H1 (cell line): ENCODE measurements around the gene ELP5. TPM values are rescaled to one million over a fixed set of nuclear protein-coding genes. Genes with fewer than 3 reads are reported as not detected.

Source experiments
- CTCF ChIA-PET: fragments of 300-600 bp; sonication (Branson Sonifier 250); formaldehyde crosslinking; loops from one replicate; lab custom pipeline; 2021; ENCODE audit not compliant: partially characterized antibody; lab: Charles Lee
- POLR2A ChIA-PET: fragments of 300-600 bp; sonication (Branson Sonifier 250); formaldehyde crosslinking; loops from one replicate; lab custom pipeline; 2021; ENCODE audit warnings: inconsistent platforms; ENCODE audit not compliant: partially characterized antibody; lab: Charles Lee
- DNase-seq, 2 experiments: peaks; one replicate each; pipeline versions ENCODE4 v3.0.0 to v3.0.0-alpha.2; 2010 to 2022; ENCODE audit warnings: low spot score in 2 of 2, low read depth in 1 of 2, mixed read lengths in 1 of 2
- FAIRE-seq: peaks from 2 replicates; lab custom pipeline; 2011; peaks lifted over from hg19 to GRCh38; lab: Jason Lieb, UNC
- H2AFZ ChIP-seq: 2 replicates; pipeline ENCODE4 v1.8.1; 2012; ENCODE audit warnings: low read length, inconsistent platforms
- H2AK5ac ChIP-seq: 2 replicates; pipeline ENCODE4 v1.6.1; 2013; ENCODE audit warnings: low read depth, low read length
- H2BK120ac ChIP-seq: replicated peaks from 2 replicates; pipeline ENCODE3; 2013; ENCODE audit warnings: low read depth, low read length, inconsistent platforms
- H2BK12ac ChIP-seq: 2 replicates; pipeline ENCODE4 v1.6.1; 2013; ENCODE audit warnings: low read depth, low read length
- H2BK15ac ChIP-seq: 2 replicates; pipeline ENCODE4 v1.6.1; 2013; ENCODE audit warnings: low read length
- H2BK20ac ChIP-seq: 2 replicates; pipeline ENCODE4 v1.6.1; 2013; ENCODE audit warnings: low read length
- H2BK5ac ChIP-seq: 2 replicates; pipeline ENCODE4 v1.6.1; 2013; ENCODE audit warnings: low read depth, low read length
- H3K14ac ChIP-seq: 2 replicates; pipeline ENCODE4 v1.6.1; 2013; ENCODE audit warnings: inconsistent platforms; ENCODE audit not compliant: insufficient read length
- H3K18ac ChIP-seq: 2 replicates; pipeline ENCODE4 v1.6.1; 2013; ENCODE audit warnings: low read length; ENCODE audit errors: extremely low read depth
- H3K23ac ChIP-seq: 2 replicates; pipeline ENCODE4 v1.6.1; 2013; ENCODE audit warnings: inconsistent platforms; ENCODE audit not compliant: insufficient read length
- H3K23me2 ChIP-seq: 2 replicates; pipeline ENCODE4 v1.6.1; 2013; ENCODE audit warnings: low read depth, low read length
- H3K27ac ChIP-seq: 2 replicates; pipeline ENCODE4 v1.6.1; 2011; ENCODE audit warnings: low read depth, low read length, inconsistent platforms
- H3K27me3 ChIP-seq, 4 experiments: replicated peaks in 1 of 4; 1 replicate in 1 of 4; 2 replicates in 3 of 4; pipeline versions ENCODE4 v1.6.1 to v1.8.1; 2011 to 2013; ENCODE audit warnings: low read length in 3 of 4, mild to moderate bottlenecking in 3 of 4, inconsistent platforms in 2 of 4, mixed read lengths in 2 of 4, moderate library complexity in 1 of 4; ENCODE audit not compliant: control insufficient read depth in 3 of 4, insufficient read depth in 3 of 4; ENCODE audit errors: extremely low read depth in 1 of 4
- H3K36me3 ChIP-seq, 4 experiments: 2 replicates each; pipeline versions ENCODE4 v1.6.1 to v1.8.1; 2011 to 2013; ENCODE audit warnings: mild to moderate bottlenecking in 4 of 4, low read length in 3 of 4, moderate library complexity in 2 of 4, control low read depth in 1 of 4, inconsistent platforms in 1 of 4; ENCODE audit not compliant: insufficient read depth in 4 of 4, control insufficient read depth in 2 of 4
- H3K4ac ChIP-seq: replicated peaks from 2 replicates; pipeline ENCODE3; 2013; ENCODE audit warnings: low read length, low read depth, mixed read lengths, inconsistent platforms; ENCODE audit not compliant: insufficient read length
- H3K4me1 ChIP-seq, 4 experiments: replicated peaks in 1 of 4; 1 replicate in 1 of 4; 2 replicates in 3 of 4; pipeline versions ENCODE4 v1.6.1 to v1.8.1; 2011 to 2013; ENCODE audit warnings: low read length in 3 of 4, inconsistent platforms in 2 of 4, mixed read lengths in 1 of 4; ENCODE audit not compliant: insufficient read depth in 4 of 4, control insufficient read depth in 3 of 4
- H3K4me2 ChIP-seq, 2 experiments: 2 replicates each; pipeline versions ENCODE4 v1.6.1 to v1.8.1; 2011 to 2013; ENCODE audit warnings: low read depth in 2 of 2, low read length in 2 of 2, control low read depth in 1 of 2, inconsistent platforms in 1 of 2, mild to moderate bottlenecking in 1 of 2; ENCODE audit not compliant: insufficient read depth in 1 of 2
- H3K4me3 ChIP-seq, 4 experiments: fragments of 200-600, 300-600 bp in 1 of 4; sonication (generic), shearing (Covaris generic), sonication (Bioruptor Twin) in 1 of 4; 2 replicates each; pipeline versions ENCODE4 v1.5.1 to v1.8.1; 2011 to 2016; ENCODE audit warnings: low read length in 4 of 4, low read depth in 3 of 4, control low read depth in 2 of 4, inconsistent platforms in 2 of 4, mild to moderate bottlenecking in 2 of 4, mixed read lengths in 1 of 4, moderate library complexity in 1 of 4; ENCODE audit not compliant: insufficient read depth in 2 of 4; ENCODE audit errors: extremely low read depth in 1 of 4
- H3K56ac ChIP-seq: replicated peaks from 2 replicates; pipeline ENCODE3; 2013; ENCODE audit warnings: low read depth, mild to moderate bottlenecking, mixed read lengths, low read length, inconsistent platforms; ENCODE audit not compliant: insufficient read length
- H3K79me1 ChIP-seq: 2 replicates; pipeline ENCODE4 v1.6.1; 2013; ENCODE audit warnings: low read depth, low read length, control low read depth
- H3K79me2 ChIP-seq, 2 experiments: 2 replicates each; pipeline versions ENCODE4 v1.6.1 to v1.8.1; 2012 to 2013; ENCODE audit warnings: low read length in 2 of 2, mild to moderate bottlenecking in 2 of 2, inconsistent platforms in 1 of 2; ENCODE audit not compliant: insufficient read depth in 2 of 2, control insufficient read depth in 1 of 2
- H3K9ac ChIP-seq, 4 experiments: replicated peaks in 1 of 4; 1 replicate in 1 of 4; 2 replicates in 3 of 4; pipeline versions ENCODE4 v1.6.1 to v1.8.1; 2011 to 2013; ENCODE audit warnings: low read depth in 3 of 4, low read length in 3 of 4, control low read depth in 2 of 4, mild to moderate bottlenecking in 2 of 4, moderate library complexity in 2 of 4, inconsistent platforms in 1 of 4; ENCODE audit errors: extremely low read depth in 1 of 4
- H3K9me3 ChIP-seq, 2 experiments: 2 replicates each; pipeline versions ENCODE4 v1.6.1 to v1.8.1; 2012 to 2013; ENCODE audit warnings: mild to moderate bottlenecking in 2 of 2, moderate library complexity in 2 of 2, control low read depth in 1 of 2, inconsistent platforms in 1 of 2, low read depth in 1 of 2, low read length in 1 of 2, mixed read lengths in 1 of 2; ENCODE audit not compliant: insufficient read depth in 2 of 2
- H4K20me1 ChIP-seq, 2 experiments: replicated peaks in 1 of 2; 2 replicates each; pipeline versions ENCODE3 to v1.8.1; 2011 to 2013; ENCODE audit warnings: inconsistent platforms in 2 of 2, low read length in 2 of 2, mild to moderate bottlenecking in 1 of 2; ENCODE audit not compliant: insufficient read depth in 2 of 2, control insufficient read depth in 1 of 2
- H4K5ac ChIP-seq: 2 replicates; pipeline ENCODE4 v1.6.1; 2013; ENCODE audit warnings: low read length, low read depth, mixed read lengths, inconsistent platforms; ENCODE audit not compliant: insufficient read length
- H4K8ac ChIP-seq: 2 replicates; pipeline ENCODE4 v1.8.0; 2013; ENCODE audit warnings: mild to moderate bottlenecking, moderate library complexity, low read length, inconsistent platforms; ENCODE audit not compliant: insufficient read depth; ENCODE audit errors: extremely low read depth
- H4K91ac ChIP-seq: replicated peaks from 2 replicates; pipeline ENCODE3; 2013; ENCODE audit warnings: low read length, mixed read lengths, inconsistent platforms; ENCODE audit not compliant: insufficient read length
- JUND ChIP-seq: IDR thresholded peaks from 2 replicates; pipeline ENCODE4 v1.6.1; 2011; ENCODE audit warnings: mild to moderate bottlenecking, improper control_type of control experiment, low read length
- RXRA ChIP-seq: IDR thresholded peaks from 2 replicates; pipeline ENCODE4 v1.6.1; 2011; ENCODE audit warnings: low read depth, mild to moderate bottlenecking, low read length, moderate library complexity; ENCODE audit not compliant: insufficient read depth
- WGBS, 2 experiments: shearing (Covaris generic) in 1 of 2; methylation state at CpG; one replicate each; pipeline versions ENCODE4 v1.1.6 to v1.1.7; 2013 to 2015; ENCODE audit warnings: low lambda C conversion rate in 2 of 2, mixed read lengths in 2 of 2, inconsistent platforms in 1 of 2, low coverage in 1 of 2, missing lambda C conversion rate in 1 of 2; ENCODE audit not compliant: insufficient replicate concordance in 2 of 2, insufficient coverage in 1 of 2, insufficient read length in 1 of 2; ENCODE audit errors: extremely low coverage in 1 of 2, missing lambda C conversion rate in 1 of 2; 5-methylcytosine and 5-hydroxymethylcytosine counted together
- polyA plus RNA-seq, 7 experiments: library from polyadenylated mRNA; depleted of rRNA in 3 of 7; stranded (reverse) in 5 of 7; unstranded in 2 of 7; fragments of >200 nt in 5 of 7; fragments of 200-250 nt in 2 of 7; gene quantifications; 1 replicate in 5 of 7; 2 replicates in 1 of 7; 4 replicates in 1 of 7; pipeline versions ENCODE4 v1.2.1 to v1.2.3, GENCODE V29; 2011 to 2013; ENCODE audit warnings: missing spikeins in 2 of 7, mixed read lengths in 2 of 7
- total RNA-seq: library from RNA; stranded (reverse); fragmentation: NEBNext Ultra II Directional; extraction: Animal tissue kit (Norgen Biotek cat#: 25700); gene quantifications from 2 replicates; pipeline ENCODE4 v1.2.1, GENCODE V29; 2021

The ELP5 gene
- total and polyA plus RNA-seq, 2 of the 8 experiments (the other 6 are each of a cell fraction or from before 2014, with no cell fraction given) = 75.4 to 107 TPM

DNA sequence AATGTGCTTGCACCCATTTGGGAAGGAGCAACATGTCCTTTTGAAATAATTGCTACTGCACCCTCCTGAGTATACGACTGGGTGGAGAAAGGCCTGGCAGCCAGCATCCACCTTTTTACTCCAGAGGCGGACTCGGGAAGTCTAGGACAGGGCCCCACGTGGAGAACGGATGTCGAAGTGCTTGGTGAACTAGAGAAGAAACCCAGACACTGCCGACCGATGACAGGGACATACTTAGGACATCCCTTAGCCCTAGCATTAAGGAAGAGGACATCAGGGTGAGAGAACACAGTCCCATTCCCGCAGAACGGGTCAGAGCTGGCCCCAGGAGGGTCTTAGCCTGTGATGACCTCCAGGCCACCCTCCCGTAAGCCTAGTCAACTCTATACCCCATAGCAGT lies 38.7 kb downstream of the ELP5 start:
- Histone ChIP-seq H3K56ac (no peak overlapping the region), H4K5ac (no peak overlapping the region), H2BK120ac (no peak overlapping the region), H2BK5ac (no peak overlapping the region), H3K79me1 (peaks cover 2% of the 10 kb centered on the region; the same call in 1 of the 2 replicates), H3K18ac (no peak overlapping the region), H3K9me3 (no peaks in the 10 kb centered on the region; a peak in 1 of 4 replicates), H3K23ac (no peak overlapping the region), H3K36me3 (peaks cover 0 to 6% (median 0%) of the 10 kb centered on the region in 4 experiments; a peak in 1 of 8 replicates), H2BK12ac (no peak overlapping the region), H4K8ac (no peak overlapping the region), H2BK15ac (no peak overlapping the region), H3K9ac (no peak overlapping the region), H3K27ac (no peak overlapping the region), H3K4ac (no peak overlapping the region), H3K4me2 (no peak overlapping the region), H3K79me2 (no peaks in the 10 kb centered on the region), H4K91ac (no peak overlapping the region), H3K23me2 (peaks cover 2% of the 10 kb centered on the region; the same call in 1 of the 2 replicates), H2AFZ (no peak overlapping the region), H3K27me3 (peaks cover 2 to 5% (median 3%) of the 10 kb centered on the region in 4 experiments), H4K20me1 (peaks cover 0 to 9% of the 10 kb centered on the region in 2 experiments), H3K4me1 (peaks cover 0 to 11% (median 7%) of the 10 kb centered on the region in 4 experiments; a peak in 6 of 7 replicates), H2AK5ac (no peak overlapping the region), H3K14ac (no peak overlapping the region), H2BK20ac (no peak overlapping the region), H3K4me3 (no peak overlapping the region)
- 88% methylated on average over 11 of the region's 11 CpGs; no CpG with 5 or more reads in 1 of the 2 experiments for WGBS, 2 experiments
- CTCF ChIA-PET = interaction anchor here (0.7 to 5.7 kb wide), 5 partner anchors 9 to 69 kb away, joined by 3 to 46 read pairs (median 5); partner anchors contain the start of gene SLC2A4
- POLR2A ChIA-PET = interaction anchor here (2.0 to 6.7 kb wide), 5 partner anchors 10 to 39 kb away, joined by 6 to 94 read pairs (median 33); partner anchors contain the start of genes CLDN7, CTDNEP1, ELP5 and GPS2
- FAIRE-seq (no peak), DNase-seq (no peak)
- no peak for TF ChIP-seq RXRA
- no peak for TF ChIP-seq JUND
